Measurements from ENCODE around the gene IFRD2. TPM values are rescaled to one million over a fixed set of nuclear protein-coding genes. Genes with fewer than 3 reads are reported as not detected.
A peak's percentile ranks its signal among the peaks of the same experiment; 100 is the strongest.

The IFRD2 gene
- total and polyA plus RNA-seq, 2 of the 8 experiments (the other 6 are each of a cell fraction or from before 2014, with no cell fraction given), result 76.7 to 88.8 TPM

- TF ChIP-seq CHD7 (IDR thresholded peaks at IDR 0.05; ENCODE audit: insufficient replicate concordance, low read length), result no peak
- TF ChIP-seq POLR2AphosphoS5 (IDR thresholded peaks at IDR 0.05; ENCODE audit: low read depth, low read length), result no peak
- no peak; the same call in 1 of the 2 replicates for TF ChIP-seq USF2 (IDR thresholded peaks at IDR 0.05; ENCODE audit: low read length)
- 0 out of 2 replicates have a peak, but pooled peaks have one; percentile 55 for TF ChIP-seq RXRA (IDR thresholded peaks at IDR 0.05; ENCODE audit: insufficient read depth, low read depth, low read length)
- TF ChIP-seq ATF3 (IDR thresholded peaks at IDR 0.05; ENCODE audit: insufficient read depth, low read depth, low read length), result no peak
- TF ChIP-seq BACH1 (IDR thresholded peaks at IDR 0.05; ENCODE audit: low read length), result peak; percentile 60; the same call in 1 of the 2 replicates
- no peak for TF ChIP-seq CEBPB (IDR thresholded peaks at IDR 0.05; ENCODE audit: low read depth, low read length)
- TF ChIP-seq POU5F1 (IDR thresholded peaks at IDR 0.05; ENCODE audit: low read depth, low read length), result 0 out of 2 replicates have a peak, but pooled peaks have one; percentile 44
- TF ChIP-seq TBP (IDR thresholded peaks at IDR 0.05; ENCODE audit: low read depth, low read length), result peak; percentile 47; the same call in 1 of the 2 replicates
Observed at GRCh38 chr3:50245831-50246516, 46.3 kb downstream of the IFRD2 start (continued).

All from H1 (cell line).